ENCODE results near the gene BLVRB. TPM values are rescaled to one million over a fixed set of nuclear protein-coding genes. Genes with fewer than 3 reads are reported as not detected.
"Not testable (repeated sequence)": the region's sequence is repeated elsewhere in the genome, so short reads cannot be mapped to it uniquely, and the experiment has no call there.

The BLVRB gene
- total RNA-seq, 1 experiment from 2014 or later = 649 TPM

- no peak for DNase-seq (ENCODE audit: low read depth)
- in situ Hi-C loops (cut with HindIII; ENCODE audit: low pct_unique_long_range_greater_than_20kb, low sequenced_read_pairs) = no loop called here
Measured at GRCh38 chr19:40458597-40458974, 7.0 kb downstream of the BLVRB start.

DNA sequence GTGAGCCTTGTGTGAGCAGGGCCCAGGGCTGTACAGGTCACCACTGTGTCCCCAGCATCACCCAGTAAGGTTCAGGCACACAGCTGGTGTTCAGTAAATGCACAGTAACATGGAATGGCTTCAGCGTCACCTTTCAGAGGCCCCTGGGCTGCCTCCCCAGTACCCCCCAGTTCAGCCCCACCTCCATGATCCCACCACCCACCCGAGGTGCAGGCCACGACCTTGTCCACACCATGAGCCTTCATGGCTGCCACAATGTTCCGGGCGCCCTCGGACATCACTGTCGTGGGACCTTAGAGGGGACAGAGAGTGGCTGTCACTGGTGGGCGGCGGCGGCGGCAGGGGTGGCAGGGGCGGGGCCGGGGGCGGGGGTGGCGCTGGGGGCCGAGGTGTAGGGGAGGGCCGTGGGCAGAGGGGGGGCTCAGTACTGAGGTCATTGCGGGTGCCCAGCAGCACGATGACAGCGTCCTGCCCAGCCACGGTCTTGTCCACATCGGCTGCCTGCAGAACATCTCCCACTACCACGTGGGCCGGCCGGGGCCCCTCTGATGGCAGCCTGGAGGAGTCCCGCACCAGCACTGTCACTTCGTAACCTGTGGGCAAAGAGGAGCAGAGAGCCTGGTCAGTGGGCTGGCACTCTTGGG is 7.5 kb downstream of the BLVRB start:
- in situ Hi-C loops (cut with HindIII; ENCODE audit: low pct_unique_long_range_greater_than_20kb, low sequenced_read_pairs) = no loop called here

DNA sequence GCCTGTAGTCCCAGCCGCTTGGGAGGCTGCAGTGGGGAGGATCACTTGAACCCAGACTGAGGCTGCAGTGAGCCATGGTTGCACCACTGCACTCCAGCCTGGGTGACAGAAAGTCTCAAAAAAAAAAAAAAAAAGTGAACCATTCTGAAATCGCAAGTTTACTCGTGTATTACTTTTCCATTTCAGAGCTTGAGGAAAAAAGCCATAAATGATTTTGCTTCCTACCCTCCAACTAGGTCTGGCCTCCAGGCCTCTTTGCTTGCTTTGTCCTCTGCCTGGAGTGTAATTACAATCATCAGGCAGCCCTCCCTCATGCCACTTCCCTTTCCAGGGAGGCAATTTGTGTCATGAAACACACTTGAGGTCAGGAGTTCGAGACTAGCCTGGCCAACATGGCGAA is 8.5 kb downstream of the BLVRB start:
- in situ Hi-C loops (cut with HindIII; ENCODE audit: low pct_unique_long_range_greater_than_20kb, low sequenced_read_pairs) = no loop called here
- DNase-seq (ENCODE audit: low read depth) = no peak

More for the DNA sequence above, 7.5 kb downstream of the BLVRB start:
- DNase-seq (ENCODE audit: low read depth) = no peak

GRCh38 chr19:40453943-40454342 is 11.6 kb downstream of the BLVRB start:
- DNase-seq (ENCODE audit: low read depth) = peak; percentile 37
- in situ Hi-C loops (cut with HindIII; ENCODE audit: low pct_unique_long_range_greater_than_20kb, low sequenced_read_pairs) = not testable (repeated sequence)

- DNase-seq (ENCODE audit: low read depth) = no peak
- in situ Hi-C loops (cut with HindIII; ENCODE audit: low pct_unique_long_range_greater_than_20kb, low sequenced_read_pairs) = no loop called here
Measured at GRCh38 chr19:40453151-40453735, 12.3 kb downstream of the BLVRB start.

DNA sequence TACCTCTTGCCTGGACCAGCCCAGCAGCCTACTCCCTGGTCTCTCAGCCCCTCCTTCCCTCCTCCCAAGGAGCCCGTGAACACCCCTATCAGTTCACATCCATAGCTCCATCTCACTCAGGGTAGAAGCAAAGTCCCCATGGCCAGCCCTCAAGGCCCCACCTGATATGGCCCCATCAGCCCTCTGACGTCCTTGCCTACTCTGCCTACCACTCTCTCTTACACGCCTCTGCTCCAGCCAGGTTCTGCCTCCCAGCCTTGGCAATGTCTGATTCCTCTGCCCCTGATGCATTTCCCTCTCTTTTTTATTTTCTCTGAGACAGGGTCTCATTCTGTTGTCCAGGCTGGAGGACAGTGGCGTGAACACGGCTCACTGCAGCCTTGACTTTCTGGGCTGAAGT is 13.5 kb downstream of the BLVRB start:
- DNase-seq (ENCODE audit: low read depth) = no peak
- in situ Hi-C loops (cut with HindIII; ENCODE audit: low pct_unique_long_range_greater_than_20kb, low sequenced_read_pairs) = no loop called here

- DNase-seq (ENCODE audit: low read depth) = no peak
- in situ Hi-C loops (cut with HindIII; ENCODE audit: low pct_unique_long_range_greater_than_20kb, low sequenced_read_pairs) = no loop called here
Measured at GRCh38 chr19:40450664-40451063, 14.9 kb downstream of the BLVRB start.

GRCh38 chr19:40449506-40449905 is 16.0 kb downstream of the BLVRB start:
- in situ Hi-C loops (cut with HindIII; ENCODE audit: low pct_unique_long_range_greater_than_20kb, low sequenced_read_pairs) = no loop called here

DNA sequence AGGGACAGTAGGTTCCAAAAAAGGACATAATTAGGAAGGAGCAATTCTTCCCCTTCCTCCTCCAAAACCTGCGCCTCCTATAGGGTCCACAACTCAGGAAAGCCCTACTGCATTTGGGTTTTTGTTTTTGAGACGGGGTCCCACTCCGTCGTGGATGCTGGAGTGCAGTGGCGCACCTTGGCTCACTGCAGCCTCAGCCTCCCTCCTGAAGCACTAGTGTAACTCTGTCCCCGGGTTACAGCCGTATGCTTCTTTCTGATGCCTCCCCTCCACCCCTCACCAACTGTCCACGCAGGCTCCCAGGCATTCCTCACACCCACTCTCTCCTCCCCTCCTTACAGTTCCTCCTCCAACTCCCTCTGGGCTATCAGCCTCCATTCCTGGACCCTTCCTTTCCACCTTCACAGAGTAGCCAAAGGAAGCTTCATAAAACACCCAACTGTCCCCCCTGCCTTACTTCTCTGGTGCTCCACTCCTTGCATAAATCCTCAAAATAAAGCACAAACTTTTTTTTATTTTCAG is 19.2 kb downstream of the BLVRB start:
- in situ Hi-C loops (cut with HindIII; ENCODE audit: low pct_unique_long_range_greater_than_20kb, low sequenced_read_pairs) = no loop called here
- no peak for DNase-seq (ENCODE audit: low read depth)

More at GRCh38 chr19:40449506-40449905, 16.0 kb downstream of the BLVRB start:
- no peak for DNase-seq (ENCODE audit: low read depth)

- DNase-seq (ENCODE audit: low read depth) = peak; percentile 91
- in situ Hi-C loops (cut with HindIII; ENCODE audit: low pct_unique_long_range_greater_than_20kb, low sequenced_read_pairs) = no loop called here
Measured at GRCh38 chr19:40445780-40446262, 19.7 kb downstream of the BLVRB start.

GRCh38 chr19:40444825-40445312 is 20.7 kb downstream of the BLVRB start:
- in situ Hi-C loops (cut with HindIII; ENCODE audit: low pct_unique_long_range_greater_than_20kb, low sequenced_read_pairs) = no loop called here
- DNase-seq (ENCODE audit: low read depth) = no peak

GRCh38 chr19:40444000-40444824 is 21.3 kb downstream of the BLVRB start, which contains the start of gene SERTAD3:
SERTAD3 (minus strand) TSS chr19:40444335; CDS start chr19:40442080, 2,255 bp downstream.
- DNase-seq (ENCODE audit: low read depth) = peak; percentile 98

GRCh38 chr19:40443131-40443999 is 22.2 kb downstream of the BLVRB start:
- DNase-seq (ENCODE audit: low read depth) = peak; percentile 100
- in situ Hi-C loops (cut with HindIII; ENCODE audit: low pct_unique_long_range_greater_than_20kb, low sequenced_read_pairs) = no loop called here

More at GRCh38 chr19:40444000-40444824, 21.3 kb downstream of the BLVRB start, which contains the start of gene SERTAD3:
- in situ Hi-C loops (cut with HindIII; ENCODE audit: low pct_unique_long_range_greater_than_20kb, low sequenced_read_pairs) = no loop called here

GRCh38 chr19:40442328-40443130 is 23.0 kb downstream of the BLVRB start:
- in situ Hi-C loops (cut with HindIII; ENCODE audit: low pct_unique_long_range_greater_than_20kb, low sequenced_read_pairs) = no loop called here

GRCh38 chr19:40441719-40442253 is 23.8 kb downstream of the BLVRB start:
- in situ Hi-C loops (cut with HindIII; ENCODE audit: low pct_unique_long_range_greater_than_20kb, low sequenced_read_pairs) = no loop called here
- no peak for DNase-seq (ENCODE audit: low read depth)

More at GRCh38 chr19:40442328-40443130, 23.0 kb downstream of the BLVRB start:
- no peak for DNase-seq (ENCODE audit: low read depth)

- in situ Hi-C loops (cut with HindIII; ENCODE audit: low pct_unique_long_range_greater_than_20kb, low sequenced_read_pairs) = no loop called here
- no peak for DNase-seq (ENCODE audit: low read depth)
Measured at GRCh38 chr19:40438284-40438683, 27.3 kb downstream of the BLVRB start.
